ENCODE results near the gene VAMP2.
"Not testable (repeated sequence)": the region's sequence is repeated elsewhere in the genome, so short reads cannot be mapped to it uniquely, and the experiment has no call there.

Gene VAMP2

GRCh38 chr17:8175795-8176196 is 13.0 kb upstream of the VAMP2 start:
- no peak for DNase-seq

GRCh38 chr17:8173871-8174322 is 11.1 kb upstream of the VAMP2 start:
- no peak for DNase-seq

DNA sequence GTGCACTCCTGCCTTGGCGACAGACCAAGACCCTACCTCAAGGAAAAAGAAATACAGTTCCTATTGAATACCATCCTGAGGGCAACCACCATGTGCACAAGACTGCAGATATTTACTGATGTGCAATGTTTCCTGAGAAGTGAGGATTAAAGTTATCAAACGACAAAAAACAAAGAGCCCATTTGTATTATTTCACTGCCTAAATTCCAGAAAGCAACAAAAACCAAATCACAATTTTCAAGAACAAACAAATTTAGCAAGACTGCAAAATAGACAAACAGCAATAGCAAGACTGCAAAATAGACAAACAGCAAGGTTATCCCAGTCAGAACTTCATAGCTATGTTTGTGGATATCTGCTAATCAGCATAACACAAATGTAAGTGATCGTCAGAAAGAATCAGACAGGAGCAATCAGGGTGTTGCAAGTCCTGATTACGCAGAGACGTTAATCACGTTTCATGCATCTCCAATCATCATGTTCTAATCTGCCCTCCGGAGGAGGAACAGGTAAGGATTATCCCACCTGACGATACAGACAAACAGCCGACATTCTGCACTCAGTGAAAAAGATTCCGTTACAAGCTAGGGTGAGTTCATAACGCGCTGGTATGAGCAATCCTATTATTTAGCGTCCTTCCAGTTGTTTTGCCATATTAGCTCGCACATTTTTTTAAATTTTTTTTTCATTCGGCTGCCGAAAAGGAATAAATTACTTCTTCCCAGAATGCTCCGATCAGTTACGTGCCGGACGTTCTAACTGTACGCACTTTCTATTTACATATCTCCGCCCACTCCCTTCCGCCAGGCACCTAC is 10.5 kb upstream of the VAMP2 start:
- DNase-seq = peak; percentile 62 to 63

- not testable (repeated sequence) for DNase-seq
These were observed 7.4 kb upstream of the VAMP2 start for GRCh38 chr17:8170186-8170585.

DNA sequence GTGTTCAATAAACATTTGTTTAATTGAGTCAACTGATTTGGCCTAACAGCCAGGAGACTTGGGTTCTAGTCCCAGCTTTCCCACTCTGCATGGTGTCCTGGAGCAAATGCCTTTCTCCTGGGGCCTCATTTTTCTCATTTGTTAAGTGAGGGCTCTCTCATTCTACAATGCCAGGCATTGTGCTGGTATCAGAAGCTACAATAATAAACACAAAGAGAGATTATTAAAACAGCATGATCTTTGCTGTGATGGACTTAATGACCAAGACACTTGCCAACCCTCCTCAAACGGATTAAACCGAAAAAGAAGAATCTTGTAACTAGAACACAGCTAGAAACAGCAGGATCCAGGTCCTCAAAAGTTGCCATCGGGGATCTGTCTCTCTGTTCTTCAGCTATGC is 4.8 kb upstream of the VAMP2 start:
- DNase-seq = no peak

DNA sequence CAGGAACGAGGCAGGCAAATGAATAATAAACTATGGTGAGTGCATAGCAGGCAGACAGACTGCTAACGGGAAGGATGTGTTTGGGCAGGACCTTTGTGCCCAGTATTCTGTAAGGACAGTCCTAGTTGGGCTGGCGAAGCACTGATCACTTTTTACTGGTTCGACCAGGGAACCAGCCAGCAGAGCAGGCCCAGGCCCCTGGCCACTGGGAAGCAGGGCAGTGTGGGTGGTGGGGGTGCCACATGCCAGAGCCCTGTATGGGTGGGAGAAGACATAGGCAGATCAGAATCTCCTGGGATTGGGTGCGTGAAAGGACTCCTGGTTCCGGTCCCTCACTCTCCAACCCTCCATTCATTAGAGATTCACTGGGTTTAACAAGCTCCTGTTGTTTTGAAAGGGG is 4.0 kb upstream of the VAMP2 start:
- no peak for DNase-seq

GRCh38 chr17:8164815-8165131 is 2.0 kb upstream of the VAMP2 start:
- DNase-seq = no peak

DNA sequence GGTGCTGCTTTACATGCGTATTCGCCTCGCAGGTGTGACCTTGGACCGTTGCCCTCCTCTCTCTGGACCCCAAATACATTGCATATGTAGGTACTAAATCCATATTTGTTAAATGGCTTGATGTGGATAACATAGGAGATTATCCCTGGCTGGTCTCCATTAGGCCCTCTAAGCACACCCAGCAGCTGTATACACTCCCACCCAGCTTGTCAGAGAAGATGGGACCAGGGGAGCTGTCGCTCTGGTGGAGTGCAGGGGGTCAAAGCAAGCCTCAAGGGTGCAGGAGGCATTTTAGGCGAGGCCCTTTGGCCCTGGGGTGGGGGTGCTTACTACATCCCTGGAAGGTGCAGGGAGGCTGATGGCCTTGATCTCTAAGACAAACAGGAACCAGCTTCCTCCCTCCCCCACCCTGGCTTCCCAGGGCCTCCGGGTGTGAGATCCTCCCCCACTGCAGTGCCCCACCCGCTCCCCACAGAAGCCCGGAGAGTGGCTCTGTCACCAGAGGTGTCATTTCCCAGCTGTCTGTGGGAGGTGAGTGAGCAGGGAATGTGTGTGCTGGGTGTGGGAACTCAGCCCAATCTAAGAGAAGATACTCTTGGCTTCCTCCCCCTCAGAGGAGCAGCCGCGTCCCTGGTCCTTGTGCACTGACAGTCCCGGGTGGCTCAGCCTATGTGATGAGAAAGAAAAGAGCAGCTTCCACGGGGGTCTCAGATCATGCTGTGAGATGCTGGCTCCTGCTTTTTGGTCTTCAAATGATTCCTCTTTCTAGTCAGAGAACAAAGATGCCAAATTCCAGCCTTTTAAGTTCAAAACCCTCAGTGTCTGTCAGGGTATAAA is 1.4 kb upstream of the VAMP2 start:
- no peak for DNase-seq

GRCh38 chr17:8162997-8163977 is 539 bp upstream of the VAMP2 start:
- DNase-seq = no peak

- DNase-seq = no peak
These were observed 1.2 kb downstream of the VAMP2 start for GRCh38 chr17:8161289-8162232.

- DNase-seq = no peak
These were observed 2.0 kb downstream of the VAMP2 start for GRCh38 chr17:8160741-8161221.

GRCh38 chr17:8160224-8160577 is 2.5 kb downstream of the VAMP2 start:
- DNase-seq = no peak

DNA sequence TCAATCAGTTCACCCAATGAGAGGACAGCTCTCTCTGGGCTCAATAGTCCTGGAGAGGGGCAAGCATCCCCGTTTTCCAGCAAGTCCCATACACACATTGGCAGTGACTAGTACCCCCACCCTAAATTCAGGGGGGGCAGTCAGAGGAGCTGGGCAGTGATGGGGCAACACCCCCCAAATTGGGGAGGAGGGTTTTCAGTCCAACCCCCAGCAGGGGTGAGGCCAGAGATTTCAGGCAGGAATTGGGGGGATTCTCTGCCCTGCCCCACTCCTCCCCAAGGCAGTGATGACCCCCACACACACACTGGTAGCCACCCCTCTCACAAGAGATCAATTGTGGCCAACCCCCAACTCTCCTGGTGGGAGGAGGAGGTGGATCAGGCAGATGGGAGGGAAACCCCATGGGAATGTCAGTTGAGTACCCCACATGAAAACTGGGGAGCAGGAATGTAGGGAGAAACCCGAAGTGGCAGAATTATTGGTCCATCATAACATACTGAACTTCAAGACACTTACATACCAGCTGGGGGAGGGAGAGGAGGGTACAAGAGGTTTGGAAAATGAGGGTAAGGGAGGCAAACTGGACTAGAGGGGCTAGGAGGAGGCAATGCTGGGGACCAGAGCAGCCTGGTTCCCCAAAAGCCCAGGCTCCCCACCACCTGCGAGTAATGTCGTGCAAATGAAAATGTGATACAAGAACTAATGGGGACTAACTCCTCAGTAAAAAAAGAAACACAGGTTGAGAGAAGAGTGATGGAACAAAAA is 3.1 kb downstream of the VAMP2 start:
- DNase-seq = no peak

DNA sequence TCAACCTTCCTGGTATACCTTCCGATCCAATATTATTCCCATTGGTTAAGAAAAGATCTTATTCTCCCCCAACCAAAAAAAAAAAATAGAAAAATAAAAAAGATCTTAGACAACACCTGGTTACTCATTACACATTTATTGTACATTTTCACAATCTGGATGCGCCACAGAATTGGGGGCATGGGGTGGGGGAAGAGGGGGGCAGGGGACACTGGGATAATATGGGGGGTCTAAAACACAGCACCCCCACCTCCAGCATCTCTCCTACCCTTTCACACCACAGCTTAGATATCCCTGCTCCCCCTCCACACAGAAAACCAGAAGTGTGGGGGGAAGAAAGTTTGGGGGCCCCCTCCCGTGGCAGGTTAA is 3.7 kb downstream of the VAMP2 start:
- no peak for DNase-seq

DNA sequence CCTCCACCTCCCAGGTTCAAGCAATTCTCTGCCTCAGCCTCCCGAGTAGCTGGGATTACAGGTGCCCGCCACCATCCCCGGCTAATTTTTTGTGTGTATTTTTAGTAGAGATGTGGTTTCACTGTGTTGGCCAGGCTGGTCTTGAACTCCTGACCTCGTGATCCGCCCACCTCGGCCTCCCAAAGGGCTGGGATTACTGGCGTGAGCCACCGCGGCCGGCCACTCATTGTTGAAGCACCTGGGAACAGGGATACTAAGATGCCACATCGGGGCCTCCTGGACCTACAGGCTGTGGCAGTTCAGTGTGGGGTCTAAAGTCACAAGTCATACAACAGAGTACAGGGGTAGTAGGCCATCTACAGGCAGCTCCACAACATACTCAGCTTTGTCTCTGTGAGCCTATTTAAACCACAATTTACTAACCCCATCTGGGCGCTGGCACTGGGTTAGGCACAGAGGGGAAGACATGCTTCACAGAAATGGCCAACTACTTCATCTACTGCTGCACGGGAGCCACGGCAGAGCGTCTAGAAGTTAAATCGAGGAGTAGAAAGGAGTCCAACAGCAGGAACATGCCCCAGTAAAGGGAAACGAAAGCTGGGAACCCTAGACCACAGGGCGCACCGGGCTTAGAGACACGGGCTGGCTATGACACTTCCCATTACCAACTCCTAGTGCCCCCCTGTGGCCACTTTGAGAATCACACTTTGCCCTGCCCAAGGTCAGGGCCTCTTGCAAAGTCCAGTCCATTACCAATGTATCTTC is 4.3 kb downstream of the VAMP2 start:
- peak; percentile 3 to 48 for DNase-seq

DNA sequence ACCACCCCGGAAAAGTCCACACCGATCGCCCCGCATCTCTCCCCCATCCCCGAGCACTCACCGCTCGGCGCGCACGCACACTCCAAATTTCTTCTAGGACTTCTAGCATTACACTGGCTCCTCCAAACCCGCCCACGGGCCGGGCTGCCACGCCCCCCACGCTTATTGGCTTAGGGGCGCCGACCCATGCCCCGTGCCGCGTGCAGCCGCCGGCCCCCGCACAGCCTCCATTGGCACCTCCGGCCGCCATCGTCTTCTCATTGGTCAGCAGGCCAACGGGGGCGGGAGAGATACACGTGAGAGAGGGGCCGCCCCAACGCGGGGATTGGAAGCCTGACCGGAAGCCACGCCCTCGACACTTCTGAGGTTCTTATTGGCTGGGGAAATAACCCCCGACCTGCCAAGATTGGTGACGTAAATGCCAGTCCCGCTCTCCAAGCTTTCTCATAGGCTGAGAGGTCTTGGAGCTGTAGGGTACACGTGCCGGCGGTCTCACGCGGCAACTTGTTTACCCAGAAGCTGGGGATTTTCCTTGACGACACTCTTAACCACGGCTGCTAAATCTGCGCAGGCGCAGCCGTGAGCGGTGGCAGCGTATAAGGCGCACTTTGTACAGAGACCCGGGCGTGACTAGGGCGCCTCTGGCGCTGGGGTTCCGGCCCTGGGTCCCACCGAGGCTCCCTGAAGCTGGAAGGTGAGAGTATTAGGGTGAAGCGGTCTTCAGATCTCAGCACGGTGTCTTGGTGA is 6.3 kb downstream of the VAMP2 start:
- peak; percentile 91 to 97 for DNase-seq

DNA sequence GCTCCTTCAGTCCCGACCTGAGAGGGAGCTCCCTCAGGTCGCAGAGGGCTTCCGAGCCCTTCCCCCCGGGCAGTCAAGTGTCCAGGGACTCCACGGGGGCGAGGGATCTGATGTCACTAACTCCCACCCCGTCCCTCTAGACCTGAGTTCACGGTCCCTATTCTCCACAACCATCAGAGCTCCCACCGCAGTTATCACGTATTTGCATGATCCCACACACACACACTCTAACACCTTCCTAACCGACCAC is 6.8 kb downstream of the VAMP2 start:
- DNase-seq = no peak

GRCh38 chr17:8155231-8155995 is 7.3 kb downstream of the VAMP2 start:
- DNase-seq = no peak

- DNase-seq = no peak
These were observed 8.1 kb downstream of the VAMP2 start for GRCh38 chr17:8154608-8155155.
